Coronary artery (tissue), 2 donors: ENCODE measurements around the gene ING4.

Experiments
- DNase-seq: peaks from one replicate; pipeline ENCODE4 v3.0.0-alpha.2; 2017; ENCODE audit warnings: low spot score
- H3K27ac ChIP-seq, 2 donors: fragments of 200-600 bp; sonication (generic); one replicate each; pipeline ENCODE4 v1.5.1; 2016 to 2019
- H3K4me3 ChIP-seq: fragments of 200-600 bp; sonication (generic); 2 replicates; pipeline ENCODE4 v1.5.1; 2016; ENCODE audit warnings: mild to moderate bottlenecking, moderate library complexity
- TF ChIP-seq, protein P1 (sequence below): fragments of 200-600 bp; sonication (generic); IDR thresholded peaks from one replicate; pipeline ENCODE4 v1.5.1; 2019; ENCODE audit warnings: antibody characterized with exemption

Gene ING4

DNA sequence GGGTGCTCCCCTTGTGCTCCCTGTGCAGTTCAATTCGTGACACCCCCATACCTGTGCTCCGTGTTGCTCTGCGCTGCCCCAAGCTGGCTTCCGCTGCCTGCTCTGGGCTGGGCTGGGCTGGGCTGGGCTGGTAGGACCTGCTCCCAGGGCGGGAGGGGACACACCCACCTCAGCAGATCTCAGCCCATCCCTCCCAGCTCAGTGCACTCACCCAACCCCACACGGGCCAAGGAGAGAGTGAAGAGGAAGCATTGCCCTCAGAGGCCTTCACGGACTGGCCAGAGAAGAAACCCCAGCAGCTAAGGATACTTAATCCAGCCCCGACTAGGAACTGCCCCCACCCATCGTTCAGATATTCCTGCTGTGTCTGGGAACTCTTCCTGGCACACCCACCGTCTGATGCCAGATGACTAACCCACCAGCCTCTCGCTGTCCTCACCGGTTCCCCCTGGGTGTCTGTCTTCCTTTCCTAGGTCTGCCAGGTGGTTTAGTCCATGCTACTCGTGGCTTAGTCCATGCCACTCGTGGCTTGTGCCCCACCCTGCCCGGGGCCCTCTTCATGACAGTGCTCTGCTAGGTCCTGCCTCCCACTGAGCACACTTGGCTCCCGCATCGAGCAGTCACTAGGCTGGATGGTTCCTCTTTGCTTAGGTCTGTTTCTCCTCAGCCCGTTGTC lies 26.9 kb downstream of the ING4 start, which contains the start of gene LPAR5:
TSS of gene LPAR5 (minus strand) at position 104 of the 676 bp plus-strand sequence. CDS start 14,711 bp downstream, outside the sequence.
- peak within 1 kb of the TSS in 1 of 2 donors; percentile 71 for H3K27ac ChIP-seq
- TF ChIP-seq, protein P1, sequence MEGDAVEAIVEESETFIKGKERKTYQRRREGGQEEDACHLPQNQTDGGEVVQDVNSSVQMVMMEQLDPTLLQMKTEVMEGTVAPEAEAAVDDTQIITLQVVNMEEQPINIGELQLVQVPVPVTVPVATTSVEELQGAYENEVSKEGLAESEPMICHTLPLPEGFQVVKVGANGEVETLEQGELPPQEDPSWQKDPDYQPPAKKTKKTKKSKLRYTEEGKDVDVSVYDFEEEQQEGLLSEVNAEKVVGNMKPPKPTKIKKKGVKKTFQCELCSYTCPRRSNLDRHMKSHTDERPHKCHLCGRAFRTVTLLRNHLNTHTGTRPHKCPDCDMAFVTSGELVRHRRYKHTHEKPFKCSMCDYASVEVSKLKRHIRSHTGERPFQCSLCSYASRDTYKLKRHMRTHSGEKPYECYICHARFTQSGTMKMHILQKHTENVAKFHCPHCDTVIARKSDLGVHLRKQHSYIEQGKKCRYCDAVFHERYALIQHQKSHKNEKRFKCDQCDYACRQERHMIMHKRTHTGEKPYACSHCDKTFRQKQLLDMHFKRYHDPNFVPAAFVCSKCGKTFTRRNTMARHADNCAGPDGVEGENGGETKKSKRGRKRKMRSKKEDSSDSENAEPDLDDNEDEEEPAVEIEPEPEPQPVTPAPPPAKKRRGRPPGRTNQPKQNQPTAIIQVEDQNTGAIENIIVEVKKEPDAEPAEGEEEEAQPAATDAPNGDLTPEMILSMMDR: no peak
- H3K4me3 ChIP-seq: peak within 1 kb of the TSS; percentile 28
- DNase-seq: no peak

DNA sequence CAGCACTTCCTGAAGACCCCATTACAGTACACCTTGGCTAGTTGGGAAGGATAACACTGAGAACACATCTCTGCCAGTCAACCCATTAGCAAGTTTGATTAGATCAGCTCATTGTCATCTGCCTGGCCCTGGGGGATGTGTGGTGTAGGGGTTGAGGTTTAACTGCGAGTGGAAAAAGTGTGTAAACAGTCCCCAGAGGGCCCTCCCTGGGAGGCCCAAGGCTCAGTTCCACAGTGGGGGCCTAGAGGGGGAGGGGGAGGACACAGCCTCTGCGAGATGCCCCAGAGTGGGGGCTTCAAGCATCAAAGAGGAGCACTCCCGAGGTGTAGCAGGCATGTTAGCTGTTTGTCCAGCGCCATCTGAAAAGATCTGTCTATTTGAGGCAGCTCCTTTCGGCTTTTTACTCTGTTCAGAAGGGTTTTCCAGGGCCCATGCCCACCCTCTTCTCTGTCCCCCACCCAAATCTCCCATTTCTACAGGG lies 27.5 kb downstream of the ING4 start:
- no peak for DNase-seq
- Histone ChIP-seq H3K4me3 (peak overlapping the region; percentile 28), H3K27ac (peak overlapping the region in 1 of 2 donors; percentile 71)
- TF ChIP-seq, protein P1: no peak

DNA sequence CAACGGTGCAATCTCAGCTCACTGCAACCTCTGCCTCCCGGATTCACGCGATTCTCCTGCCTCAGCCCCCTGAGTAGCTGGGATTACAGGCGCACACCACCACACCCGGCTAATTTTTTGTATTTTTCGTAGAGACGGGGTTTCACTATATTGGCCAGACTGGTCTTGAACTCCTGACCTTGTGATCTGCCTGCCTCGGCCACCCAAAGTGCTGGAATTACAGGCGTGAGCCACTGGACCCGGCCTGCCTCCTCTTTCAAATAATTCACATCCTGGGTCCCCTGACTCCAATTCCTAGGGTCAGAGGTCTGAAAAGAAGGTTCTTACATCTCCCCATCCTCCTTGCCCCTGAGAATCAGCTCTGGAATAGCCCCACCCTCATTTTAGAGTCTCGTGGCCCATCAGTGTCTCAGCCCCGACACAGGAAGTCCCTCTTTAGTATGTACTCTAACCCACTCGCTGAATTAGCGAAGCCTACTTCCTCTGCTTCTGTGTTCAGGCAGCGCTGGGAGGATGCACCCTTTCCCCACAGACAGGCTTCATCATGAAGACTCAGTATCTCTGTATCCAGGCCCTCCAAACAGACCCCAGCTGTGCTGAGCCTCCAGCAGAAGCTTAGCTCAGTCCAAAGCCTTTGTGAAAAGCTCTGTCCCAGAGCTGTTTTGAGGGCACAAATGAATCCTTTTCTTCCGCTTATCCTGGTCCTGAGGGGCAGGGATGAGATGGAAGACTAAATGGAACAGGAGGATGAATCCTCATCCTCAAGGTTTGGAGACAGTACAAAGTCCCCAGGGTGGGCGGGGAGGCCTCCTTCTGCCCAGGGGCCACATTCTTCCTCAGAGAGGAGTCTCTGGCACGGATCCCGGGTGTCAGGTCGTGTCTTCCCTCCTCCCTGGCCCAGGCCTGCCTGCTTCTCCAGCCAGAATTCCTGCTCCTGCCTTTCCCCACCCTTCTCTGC lies 30.6 kb downstream of the ING4 start:
- TF ChIP-seq, protein P1: no peak
- DNase-seq: no peak
- no peak overlapping the region for H3K4me3 ChIP-seq
- peak overlapping the region in 1 of 2 donors; percentile 51 for H3K27ac ChIP-seq

DNA sequence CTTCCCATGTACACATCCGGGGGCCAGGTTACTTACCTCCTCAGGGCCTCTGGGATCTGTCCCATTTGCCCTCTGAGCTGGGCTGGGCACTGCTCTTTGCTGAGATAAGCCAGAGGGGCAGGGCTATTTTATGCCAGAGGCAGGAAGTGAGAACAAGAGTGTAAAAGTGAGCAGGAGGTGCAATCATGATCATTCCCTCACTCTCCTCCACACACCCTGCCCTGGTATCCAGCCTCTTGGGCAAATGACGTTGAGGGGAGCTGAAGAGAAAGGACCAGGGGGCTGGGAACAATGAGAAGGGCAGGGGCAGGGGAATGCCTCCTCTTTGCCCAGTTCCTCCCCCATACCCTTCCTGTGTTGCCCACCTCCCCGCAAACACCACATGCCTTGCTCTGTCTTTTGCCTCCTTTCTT lies 31.4 kb downstream of the ING4 start:
- no peak for DNase-seq
- Histone ChIP-seq H3K27ac (peak overlapping the region in 1 of 2 donors; percentile 51), H3K4me3 (no peak overlapping the region)
- TF ChIP-seq, protein P1: no peak

DNA sequence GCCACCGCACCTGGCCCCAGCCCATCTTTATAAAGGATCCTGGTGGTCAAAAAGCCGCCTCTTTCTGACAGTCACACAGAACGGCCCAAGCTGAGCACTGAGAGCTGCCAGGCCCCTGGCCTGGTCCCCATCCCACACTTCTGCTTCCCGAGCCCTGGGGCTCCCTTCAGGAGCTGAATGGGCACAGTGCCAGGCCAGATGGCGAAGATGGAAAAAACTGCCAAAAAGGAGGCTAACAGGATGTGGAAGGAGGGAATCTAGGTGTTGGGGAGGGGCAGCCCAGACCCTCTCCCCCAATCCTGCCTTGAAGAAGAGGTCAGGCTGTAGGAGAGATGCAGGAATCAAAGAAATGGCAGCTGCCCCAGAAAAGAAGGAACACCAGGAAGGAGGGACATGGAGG lies 32.2 kb downstream of the ING4 start:
- TF ChIP-seq, protein P1: no peak
- no peak for DNase-seq
- Histone ChIP-seq H3K4me3 (no peak overlapping the region), H3K27ac (no peak overlapping the region)

DNA sequence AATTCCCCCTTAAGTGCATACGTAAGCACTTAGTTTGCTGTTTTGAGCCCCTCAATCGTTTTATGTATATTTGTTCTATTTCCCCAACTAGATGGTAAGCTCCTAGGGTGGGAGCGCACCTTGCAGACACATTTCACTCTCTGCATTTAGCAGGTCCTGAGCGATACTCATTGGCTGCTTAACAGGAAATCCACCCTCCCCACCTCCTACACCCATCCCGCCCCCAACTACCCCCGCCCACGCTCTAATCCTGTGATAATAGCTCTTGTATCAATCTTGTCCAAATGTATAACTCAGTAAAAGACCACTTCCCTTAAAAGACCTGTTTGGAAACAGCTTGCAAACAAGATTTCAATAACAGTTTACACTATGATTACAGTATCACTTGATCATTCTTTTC lies 35.3 kb downstream of the ING4 start:
- no peak for DNase-seq
- Histone ChIP-seq H3K4me3 (no peak overlapping the region), H3K27ac (no peak overlapping the region)
- TF ChIP-seq, protein P1: no peak
